Activated T-cell treated with anti-CD3 and anti-CD28 coated beads, Interleukin-2, amount 50 U/mL, for 48 hours (primary cell): Measurements from ENCODE around the gene CFAP77.

Experiments
- DNase-seq, 2 experiments: peaks; one replicate each; pipeline ENCODE4 v3.0.0-alpha.2; 2020

The CFAP77 gene

GRCh38 chr9:132584601-132585560 lies 174.9 kb downstream of the CFAP77 start:
- DNase-seq = no peak

GRCh38 chr9:132585954-132586829 lies 176.2 kb downstream of the CFAP77 start:
- DNase-seq = no peak

GRCh38 chr9:132586830-132587591 lies 177.0 kb downstream of the CFAP77 start:
- no peak for DNase-seq

- DNase-seq = no peak
Observed at GRCh38 chr9:132587592-132587955, 177.6 kb downstream of the CFAP77 start.

- no peak for DNase-seq
Observed at GRCh38 chr9:132588098-132588497, 178.1 kb downstream of the CFAP77 start.

- no peak for DNase-seq
Observed at GRCh38 chr9:132588501-132589147, 178.6 kb downstream of the CFAP77 start.

GRCh38 chr9:132589148-132590036 lies 179.4 kb downstream of the CFAP77 start:
- no peak for DNase-seq

- DNase-seq = no peak
Observed at GRCh38 chr9:132590037-132590317, 180.0 kb downstream of the CFAP77 start.

- DNase-seq = no peak
Observed at GRCh38 chr9:132590318-132591182, 180.5 kb downstream of the CFAP77 start.

- DNase-seq = no peak
Observed at GRCh38 chr9:132591244-132591643, 181.2 kb downstream of the CFAP77 start.

GRCh38 chr9:132591751-132592314 lies 181.8 kb downstream of the CFAP77 start:
- DNase-seq = no peak

- no peak for DNase-seq
Observed at GRCh38 chr9:132592451-132592850, 182.4 kb downstream of the CFAP77 start.

GRCh38 chr9:132594412-132594811 lies 184.4 kb downstream of the CFAP77 start:
- DNase-seq = no peak

- DNase-seq = no peak
Observed at GRCh38 chr9:132595319-132595718, 185.3 kb downstream of the CFAP77 start.

GRCh38 chr9:132596200-132596599 lies 186.2 kb downstream of the CFAP77 start:
- DNase-seq = no peak

- DNase-seq = no peak
Observed at GRCh38 chr9:132597073-132597775, 187.2 kb downstream of the CFAP77 start.

- no peak for DNase-seq
Observed at GRCh38 chr9:132600326-132600984, 190.4 kb downstream of the CFAP77 start.

- no peak for DNase-seq
Observed at GRCh38 chr9:132602207-132602606, 192.2 kb downstream of the CFAP77 start.

GRCh38 chr9:132605387-132605786 lies 195.4 kb downstream of the CFAP77 start:
- no peak for DNase-seq
